Measurements from ENCODE around the gene TPCN1.

The TPCN1 gene

GRCh38 chr12:113221997-113222729 is 899 bp downstream of the TPCN1 start:
- Histone ChIP-seq H3K4me1 (ENCODE audit: control insufficient read depth, insufficient read depth, low read length) (no peaks in the 10 kb centered on the region), H3K9me3 (ENCODE audit: control insufficient read depth, insufficient read depth, low read depth, low read length) (no peaks in the 10 kb centered on the region), H3K4me3 (ENCODE audit: low read depth, low read length) (peak overlapping the region; percentile 70), H3K36me3 (ENCODE audit: control insufficient read depth in 2 of 2, insufficient read depth in 1 of 2, low read length in 2 of 2) (peaks cover 0 to 6% of the 10 kb centered on the region in 2 experiments; a peak in 1 of 3 replicates), H3K27ac (ENCODE audit: extremely low read depth, low read depth, low read length) (peak overlapping the region; percentile 33; the same call in 1 of the 2 replicates)
- ChIA-PET POLR2A (interaction anchor here (0.6 to 2.4 kb wide), 14 partner anchors 9 to 113 kb away, joined by 3 to 12 read pairs (median 3); partner anchors contain the start of genes DDX54, RITA1 and SLC8B1), CTCF (interaction anchor here (0.6 to 1.2 kb wide), 5 partner anchors 11 to 157 kb away, joined by 3 to 5 read pairs (median 3); partner anchors contain the start of gene RITA1)
- TF ChIP-seq BCL11A (tag by site-specific recombination; IDR thresholded peaks at IDR 0.05; ENCODE audit: low read depth) (0 out of 2 replicates have a peak, but pooled peaks have one; percentile 10), PATZ1 (tag by site-specific recombination; IDR thresholded peaks at IDR 0.05) (0 out of 2 replicates have a peak, but pooled peaks have one; percentile 4), ZSCAN30 (tag by site-specific recombination; IDR thresholded peaks at IDR 0.05) (no peak), WT1 (tag by site-specific recombination; IDR thresholded peaks at IDR 0.05) (no peak), ZNF501 (tag by site-specific recombination; IDR thresholded peaks at IDR 0.05) (0 out of 2 replicates have a peak, but pooled peaks have one; percentile 4), ZNF639 (tag by site-specific recombination; IDR thresholded peaks at IDR 0.05) (no peak), ZNF768 (tag by site-specific recombination; IDR thresholded peaks at IDR 0.05) (peak; percentile 93; the same call in 1 of the 2 replicates), REST (tag by site-specific recombination; IDR thresholded peaks at IDR 0.05) (0 out of 2 replicates have a peak, but pooled peaks have one; percentile 29), ZNF335 (tag by site-specific recombination; conservative IDR thresholded peaks at IDR 0.05) (0 out of 2 replicates have a peak, but pooled peaks have one; percentile 8)

DNA sequence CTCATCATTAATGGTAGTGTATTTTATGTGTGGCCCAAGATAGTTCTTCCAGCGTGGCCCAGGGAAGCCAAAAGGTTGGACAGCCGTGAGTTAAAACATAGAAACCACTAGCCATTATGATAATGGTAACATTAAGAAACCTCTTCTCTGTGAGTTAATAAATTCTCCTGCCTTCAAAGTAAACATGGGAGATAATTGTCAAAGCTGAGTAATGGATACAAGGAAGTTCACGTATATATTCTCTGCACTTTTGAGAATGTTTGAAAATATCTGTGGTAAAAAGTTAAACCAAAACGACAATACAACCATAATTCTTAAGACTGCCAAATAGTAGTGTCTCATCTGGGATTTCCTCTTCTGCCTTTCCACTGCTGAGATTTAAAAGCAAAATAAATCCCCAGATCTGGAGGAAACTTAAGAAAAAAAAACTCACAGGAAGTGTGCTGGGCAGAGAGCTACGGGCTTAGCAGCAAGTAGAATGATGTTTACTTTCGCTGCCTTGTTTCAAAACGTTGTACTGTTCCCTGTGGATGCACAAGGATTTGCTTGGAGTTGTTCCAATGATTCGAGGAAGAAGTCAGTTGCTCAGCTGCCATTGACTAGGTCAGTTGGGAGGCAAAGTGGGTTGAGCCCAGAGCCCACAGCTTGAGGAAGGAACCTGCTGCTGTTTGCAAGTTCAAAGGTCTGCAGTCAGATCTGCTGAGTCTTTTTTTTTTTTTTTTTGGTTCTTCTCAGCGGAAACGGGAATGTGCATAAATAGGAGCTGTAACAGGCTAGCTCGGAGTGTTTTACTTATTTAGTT is 1.7 kb downstream of the TPCN1 start:
- CTCF ChIA-PET, result interaction anchor here (0.6 to 1.2 kb wide), 5 partner anchors 37 to 257 kb away, joined by 3 to 4 read pairs (median 3); partner anchors contain the start of gene RITA1
- H3K4me3 ChIP-seq (ENCODE audit: low read depth, low read length), result no peak overlapping the region
- H3K4me1 ChIP-seq (ENCODE audit: control insufficient read depth, insufficient read depth, low read length), result no peaks in the 10 kb centered on the region

More for the DNA sequence above, 1.7 kb downstream of the TPCN1 start:
- H3K9me3 ChIP-seq (ENCODE audit: control insufficient read depth, insufficient read depth, low read depth, low read length), result no peaks in the 10 kb centered on the region
- TF ChIP-seq ZNF600 (tag by site-specific recombination; IDR thresholded peaks at IDR 0.05) (peak; percentile 51; the same call in 1 of the 2 replicates), SCRT1 (tag by site-specific recombination; IDR thresholded peaks at IDR 0.05; ENCODE audit: borderline replicate concordance) (no peak), ZBTB17 (tag by site-specific recombination; IDR thresholded peaks at IDR 0.05) (peak; percentile 98), ZIC2 (tag by site-specific recombination; IDR thresholded peaks at IDR 0.05) (peak; percentile 47), ATF2 (tag by site-specific recombination; IDR thresholded peaks at IDR 0.05; ENCODE audit: low read depth) (no peak), ZNF362 (tag by site-specific recombination; IDR thresholded peaks at IDR 0.05) (peak; percentile 72; the same call in 1 of the 2 replicates), GLIS2 (tag by site-specific recombination; IDR thresholded peaks at IDR 0.05) (no peak), ZNF335 (tag by site-specific recombination; conservative IDR thresholded peaks at IDR 0.05) (0 out of 2 replicates have a peak, but pooled peaks have one; percentile 10), IKZF3 (tag by site-specific recombination; IDR thresholded peaks at IDR 0.05) (peak; percentile 35; the same call in 1 of the 2 replicates), SCRT2 (tag by site-specific recombination; IDR thresholded peaks at IDR 0.05) (0 out of 2 replicates have a peak, but pooled peaks have one; percentile 20)
- TF ChIP-seq, protein P1, sequence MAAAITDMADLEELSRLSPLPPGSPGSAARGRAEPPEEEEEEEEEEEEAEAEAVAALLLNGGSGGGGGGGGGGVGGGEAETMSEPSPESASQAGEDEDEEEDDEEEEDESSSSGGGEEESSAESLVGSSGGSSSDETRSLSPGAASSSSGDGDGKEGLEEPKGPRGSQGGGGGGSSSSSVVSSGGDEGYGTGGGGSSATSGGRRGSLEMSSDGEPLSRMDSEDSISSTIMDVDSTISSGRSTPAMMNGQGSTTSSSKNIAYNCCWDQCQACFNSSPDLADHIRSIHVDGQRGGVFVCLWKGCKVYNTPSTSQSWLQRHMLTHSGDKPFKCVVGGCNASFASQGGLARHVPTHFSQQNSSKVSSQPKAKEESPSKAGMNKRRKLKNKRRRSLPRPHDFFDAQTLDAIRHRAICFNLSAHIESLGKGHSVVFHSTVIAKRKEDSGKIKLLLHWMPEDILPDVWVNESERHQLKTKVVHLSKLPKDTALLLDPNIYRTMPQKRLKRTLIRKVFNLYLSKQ (tag by site-specific recombination; IDR thresholded peaks at IDR 0.05; ENCODE audit: borderline replicate concordance), result no peak
- POLR2A ChIA-PET, result interaction anchor here (0.6 to 2.4 kb wide), 8 partner anchors 12 to 888 kb away, joined by 3 to 12 read pairs (median 4); partner anchors contain the start of genes DDX54 and RITA1
- H3K36me3 ChIP-seq (ENCODE audit: control insufficient read depth in 2 of 2, insufficient read depth in 1 of 2, low read length in 2 of 2), result peaks cover 0 to 11% of the 10 kb centered on the region in 2 experiments; a peak in 1 of 3 replicates
- H3K27ac ChIP-seq (ENCODE audit: extremely low read depth, low read depth, low read length), result peak overlapping the region; percentile 20; the same call in 1 of the 2 replicates

Measured in HEK293 (cell line).